Stomach smooth muscle (tissue), 2 donors: ENCODE results near the gene KCTD15.

Experiments used
- H3K27ac ChIP-seq: one replicate; pipeline ENCODE4 v1.7.0; 2013; ENCODE audit warnings: mild to moderate bottlenecking, low read length, inconsistent platforms
- H3K27me3 ChIP-seq, 2 donors: one replicate each; pipeline ENCODE4 v1.7.0; 2013; ENCODE audit warnings: low read length in 2 of 2; ENCODE audit not compliant: insufficient read depth in 2 of 2, control insufficient read depth in 1 of 2
- H3K36me3 ChIP-seq, 2 donors: one replicate each; pipeline ENCODE4 v1.7.0; 2013; ENCODE audit warnings: low read length in 2 of 2; ENCODE audit not compliant: control insufficient read depth in 2 of 2, insufficient read depth in 2 of 2
- H3K4me1 ChIP-seq: one replicate; pipeline ENCODE4 v1.7.0; 2013; ENCODE audit warnings: low read length; ENCODE audit not compliant: control insufficient read depth, insufficient read depth
- H3K4me3 ChIP-seq, 2 donors: one replicate each; pipeline ENCODE4 v1.7.0; 2013; ENCODE audit warnings: low read length in 2 of 2
- H3K9ac ChIP-seq, 2 donors: one replicate each; pipeline ENCODE4 v1.7.0; 2013; ENCODE audit warnings: low read length in 2 of 2, mild to moderate bottlenecking in 1 of 2
- H3K9me3 ChIP-seq, 2 donors: one replicate each; pipeline ENCODE4 v1.7.0; 2013; ENCODE audit warnings: low read length in 2 of 2; ENCODE audit not compliant: control insufficient read depth in 2 of 2
- donor health status: healthy.
- donor health status: Pancreatic carcinoma.

KCTD15 gene

GRCh38 chr19:33806434-33806881 is 9.8 kb downstream of the KCTD15 start:
- no peak overlapping the region for H3K9ac ChIP-seq
- H3K36me3 ChIP-seq = peaks cover 30 to 38% of the 10 kb centered on the region in 2 donors
- no peak overlapping the region for H3K27ac ChIP-seq
- H3K4me1 ChIP-seq = peaks cover 21% of the 10 kb centered on the region
- no peak overlapping the region for H3K4me3 ChIP-seq
- no peaks in the 10 kb centered on the region for H3K27me3 ChIP-seq
- H3K9me3 ChIP-seq = no peaks in the 10 kb centered on the region

- Histone ChIP-seq H3K9me3 (no peaks in the 10 kb centered on the region), H3K9ac (no peak overlapping the region), H3K27me3 (no peaks in the 10 kb centered on the region), H3K36me3 (peaks cover 34 to 39% of the 10 kb centered on the region in 2 donors), H3K4me3 (no peak overlapping the region), H3K27ac (no peak overlapping the region), H3K4me1 (peaks cover 21% of the 10 kb centered on the region)
Observed at GRCh38 chr19:33808399-33808798, 11.7 kb downstream of the KCTD15 start.

- Histone ChIP-seq H3K36me3 (peaks cover 30 to 31% of the 10 kb centered on the region in 2 donors), H3K4me3 (no peak overlapping the region), H3K27ac (no peak overlapping the region), H3K9ac (no peak overlapping the region), H3K9me3 (no peaks in the 10 kb centered on the region), H3K4me1 (peaks cover 16% of the 10 kb centered on the region), H3K27me3 (no peaks in the 10 kb centered on the region)
Observed at GRCh38 chr19:33809960-33810359, 13.3 kb downstream of the KCTD15 start.

- H3K27me3 ChIP-seq = no peaks in the 10 kb centered on the region
- no peaks in the 10 kb centered on the region for H3K9me3 ChIP-seq
- H3K4me1 ChIP-seq = peaks cover 7% of the 10 kb centered on the region
- H3K4me3 ChIP-seq = no peak overlapping the region
- H3K9ac ChIP-seq = no peak overlapping the region
- H3K36me3 ChIP-seq = peaks cover 26 to 29% of the 10 kb centered on the region in 2 donors
- no peak overlapping the region for H3K27ac ChIP-seq
Observed at GRCh38 chr19:33810821-33811220, 14.2 kb downstream of the KCTD15 start.

- H3K4me1 ChIP-seq = peaks cover 5% of the 10 kb centered on the region
- no peaks in the 10 kb centered on the region for H3K27me3 ChIP-seq
- H3K9me3 ChIP-seq = no peaks in the 10 kb centered on the region
- no peak overlapping the region for H3K4me3 ChIP-seq
- no peak overlapping the region for H3K9ac ChIP-seq
- H3K36me3 ChIP-seq = peaks cover 22 to 27% of the 10 kb centered on the region in 2 donors
- no peak overlapping the region for H3K27ac ChIP-seq
Observed at GRCh38 chr19:33811246-33811645, 14.6 kb downstream of the KCTD15 start.

- no peaks in the 10 kb centered on the region for H3K27me3 ChIP-seq
- peaks cover 18 to 27% of the 10 kb centered on the region in 2 donors for H3K36me3 ChIP-seq
- H3K27ac ChIP-seq = no peak overlapping the region
- peaks cover 5% of the 10 kb centered on the region for H3K4me1 ChIP-seq
- no peak overlapping the region for H3K9ac ChIP-seq
- H3K9me3 ChIP-seq = no peaks in the 10 kb centered on the region
- H3K4me3 ChIP-seq = no peak overlapping the region
Observed at GRCh38 chr19:33811736-33812387, 15.2 kb downstream of the KCTD15 start.

- no peak overlapping the region for H3K27ac ChIP-seq
- H3K9me3 ChIP-seq = no peaks in the 10 kb centered on the region
- peaks cover 5% of the 10 kb centered on the region for H3K4me1 ChIP-seq
- H3K9ac ChIP-seq = no peak overlapping the region
- H3K4me3 ChIP-seq = no peak overlapping the region
- H3K36me3 ChIP-seq = peaks cover 18 to 24% of the 10 kb centered on the region in 2 donors
- H3K27me3 ChIP-seq = no peaks in the 10 kb centered on the region
Observed at GRCh38 chr19:33812388-33813330, 16.0 kb downstream of the KCTD15 start.

- H3K27ac ChIP-seq = no peak overlapping the region
- H3K4me3 ChIP-seq = no peak overlapping the region
- H3K9ac ChIP-seq = no peak overlapping the region
- peaks cover 5% of the 10 kb centered on the region for H3K4me1 ChIP-seq
- no peaks in the 10 kb centered on the region for H3K9me3 ChIP-seq
- no peaks in the 10 kb centered on the region for H3K27me3 ChIP-seq
- peaks cover 16% of the 10 kb centered on the region in 2 donors for H3K36me3 ChIP-seq
Observed at GRCh38 chr19:33813391-33814101, 16.9 kb downstream of the KCTD15 start.

GRCh38 chr19:33814181-33815165 is 17.8 kb downstream of the KCTD15 start:
- peaks cover 15 to 16% of the 10 kb centered on the region in 2 donors for H3K36me3 ChIP-seq
- H3K27ac ChIP-seq = no peak overlapping the region
- no peak overlapping the region for H3K4me3 ChIP-seq
- no peaks in the 10 kb centered on the region for H3K9me3 ChIP-seq
- H3K4me1 ChIP-seq = peaks cover 7% of the 10 kb centered on the region
- no peak overlapping the region for H3K9ac ChIP-seq
- H3K27me3 ChIP-seq = no peaks in the 10 kb centered on the region
